Activated gamma-delta T cell (primary cell): ENCODE measurements around the gene ESR2.
"Not testable (repeated sequence)": the region's sequence is repeated elsewhere in the genome, so short reads cannot be mapped to it uniquely, and the experiment has no call there.

ENCODE experiments used
- DNase-seq: peaks from one replicate; lab custom pipeline; 2025; lab: John Stamatoyannopoulos, UW

Gene ESR2

DNA sequence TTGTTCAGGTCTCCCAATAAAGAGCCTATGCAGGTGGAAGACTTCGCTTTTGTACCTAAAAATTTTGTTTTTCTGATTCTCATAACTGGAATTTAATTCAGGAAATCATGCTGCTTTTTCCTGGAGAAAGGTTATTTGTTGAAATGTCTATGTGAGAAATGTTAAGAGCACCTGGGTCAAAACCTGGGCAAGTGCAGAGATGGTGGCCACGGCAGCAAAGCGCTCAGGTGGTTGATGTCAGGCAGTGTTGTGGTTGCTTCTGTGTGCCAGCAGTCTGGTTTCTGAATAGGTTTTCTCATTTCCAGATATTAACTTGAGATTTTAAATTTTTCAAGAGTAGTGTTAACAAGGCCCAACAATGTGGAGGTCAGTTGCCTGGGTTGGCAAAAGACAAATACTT lies 96.2 kb downstream of the ESR2 start:
- DNase-seq = no peak

DNA sequence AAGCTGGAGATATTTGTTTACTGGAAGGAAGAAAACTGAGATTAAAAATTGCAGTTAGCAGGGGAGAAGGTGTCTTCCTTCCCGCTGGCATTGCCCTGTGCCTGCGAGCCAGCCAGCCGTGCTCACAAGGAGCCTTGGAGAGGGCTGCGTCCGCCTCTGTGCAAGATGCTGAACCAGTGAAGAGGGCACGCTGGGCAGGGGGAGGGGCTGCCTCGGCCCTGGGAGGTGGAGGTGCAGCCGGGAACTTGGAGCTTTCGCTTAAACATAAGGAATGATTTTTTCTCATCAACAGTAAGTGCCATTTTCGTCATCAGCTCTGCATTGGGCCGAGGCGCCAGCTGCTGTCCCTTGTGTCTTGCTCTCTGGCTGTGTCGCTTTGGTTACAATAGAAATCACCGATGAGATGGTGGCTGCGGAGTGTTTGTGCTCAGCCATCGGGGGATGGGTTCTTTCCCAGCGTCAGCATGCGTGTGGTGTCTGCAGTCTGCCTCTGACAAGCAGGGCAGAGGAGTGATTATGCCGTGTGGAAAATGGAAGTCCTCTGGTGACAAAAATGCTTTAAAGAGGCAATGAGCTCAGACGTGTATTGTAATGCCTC lies 97.3 kb downstream of the ESR2 start:
- DNase-seq = no peak

- no peak for DNase-seq
Observed at GRCh38 chr14:64196056-64196455, 98.1 kb downstream of the ESR2 start.

DNA sequence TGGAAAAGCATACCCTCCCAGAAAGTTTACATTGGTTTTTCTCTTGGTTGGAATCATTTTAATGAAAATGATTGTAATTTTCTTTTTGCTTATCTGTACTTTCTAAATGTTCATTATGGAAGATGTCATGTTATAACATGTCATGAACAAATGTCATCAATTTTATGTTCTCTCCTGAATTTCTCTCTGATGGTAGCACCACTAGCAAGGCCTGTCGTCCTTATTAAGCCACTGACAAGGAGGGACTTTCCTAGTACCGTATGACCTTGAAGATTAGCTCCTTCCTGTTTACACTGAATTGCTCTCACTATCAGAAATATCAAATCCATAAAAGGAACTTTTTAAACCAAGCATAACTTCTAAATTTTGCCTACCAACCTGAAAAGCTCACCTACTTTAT lies 99.0 kb downstream of the ESR2 start:
- no peak for DNase-seq

DNA sequence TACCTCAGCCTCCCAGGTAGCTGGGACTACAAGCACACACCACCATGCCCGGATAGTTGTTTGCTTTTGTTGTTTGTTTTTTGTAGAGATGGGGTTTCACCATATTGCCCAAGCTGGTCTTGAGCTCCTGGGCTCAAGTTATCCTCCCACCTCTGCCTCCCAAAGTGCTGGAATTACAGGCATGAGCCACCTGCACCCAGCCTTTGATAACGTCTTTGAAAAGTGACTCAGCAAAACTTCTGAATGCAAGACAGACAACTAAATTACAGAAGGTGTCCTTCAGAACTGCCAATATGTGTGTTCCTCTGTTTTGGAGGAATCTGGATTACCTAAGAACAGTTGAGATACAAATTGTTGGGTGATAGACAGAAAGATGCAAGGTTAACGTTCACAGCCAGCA lies 99.8 kb downstream of the ESR2 start:
- no peak for DNase-seq

GRCh38 chr14:64193821-64194220 lies 100.3 kb downstream of the ESR2 start:
- no peak for DNase-seq

DNA sequence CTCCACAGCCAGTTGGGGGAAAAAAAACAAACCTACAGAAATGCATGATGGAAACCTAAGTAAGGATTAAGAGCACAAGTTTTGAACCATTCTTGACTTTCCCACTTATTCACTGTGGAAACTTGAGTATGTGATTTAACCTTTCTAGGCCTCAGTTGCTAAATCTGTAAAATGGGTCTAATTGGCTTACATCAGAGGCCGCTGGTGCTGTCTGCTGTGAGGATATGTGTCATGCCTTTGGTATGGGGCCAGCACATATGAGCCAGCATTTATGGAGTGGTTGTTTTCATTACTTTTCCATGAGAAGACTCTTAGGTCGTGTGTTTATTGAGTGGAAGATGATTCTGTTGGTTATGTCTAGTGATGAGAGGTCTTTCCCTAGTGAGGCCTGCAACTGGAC lies 102.4 kb downstream of the ESR2 start:
- DNase-seq = no peak

GRCh38 chr14:64190974-64191502 lies 103.1 kb downstream of the ESR2 start:
- DNase-seq = no peak

- no peak for DNase-seq
Observed at GRCh38 chr14:64187331-64187730, 106.8 kb downstream of the ESR2 start.

DNA sequence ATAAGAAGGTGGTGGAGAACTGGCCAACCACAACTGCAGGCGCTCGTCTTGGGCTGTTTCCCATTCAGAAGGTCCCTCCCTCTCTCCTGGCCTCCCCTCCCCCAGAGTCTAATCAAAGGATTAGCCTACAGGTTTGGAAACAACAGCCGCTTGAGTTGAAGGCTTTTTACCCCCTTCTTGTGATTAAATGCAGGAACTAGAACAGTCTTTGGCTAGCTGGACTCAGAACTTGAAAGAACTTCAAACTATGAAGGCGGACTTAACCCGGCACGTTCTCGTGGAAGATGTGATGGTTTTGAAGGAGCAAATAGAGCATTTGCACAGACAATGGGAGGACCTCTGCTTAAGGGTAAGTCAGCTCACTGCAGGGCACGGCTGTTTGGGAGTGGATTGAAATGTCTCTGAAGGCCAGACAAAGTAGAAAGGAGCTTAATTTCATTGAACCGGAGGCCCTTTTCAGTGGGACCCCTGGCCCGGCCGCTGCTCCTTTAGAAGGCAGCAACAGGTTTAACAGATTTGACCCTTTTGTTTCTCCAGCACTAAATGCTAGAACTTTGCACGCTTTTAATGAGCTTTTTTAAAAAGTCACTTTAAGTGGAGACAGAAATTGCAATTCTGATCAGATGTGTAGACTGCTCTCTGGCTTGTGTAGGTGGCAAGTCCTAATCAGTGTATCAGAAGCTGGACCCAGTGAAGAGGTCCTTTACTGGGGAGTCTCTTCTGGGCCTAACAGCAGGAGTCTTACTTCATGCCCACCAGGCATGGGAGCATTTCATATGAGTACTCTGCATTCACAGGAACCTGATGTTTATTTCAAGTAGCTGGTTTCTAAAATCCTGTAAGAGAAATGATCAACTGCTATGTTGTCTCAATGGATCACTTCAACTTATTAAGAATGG lies 107.7 kb downstream of the ESR2 start:
- DNase-seq = no peak

DNA sequence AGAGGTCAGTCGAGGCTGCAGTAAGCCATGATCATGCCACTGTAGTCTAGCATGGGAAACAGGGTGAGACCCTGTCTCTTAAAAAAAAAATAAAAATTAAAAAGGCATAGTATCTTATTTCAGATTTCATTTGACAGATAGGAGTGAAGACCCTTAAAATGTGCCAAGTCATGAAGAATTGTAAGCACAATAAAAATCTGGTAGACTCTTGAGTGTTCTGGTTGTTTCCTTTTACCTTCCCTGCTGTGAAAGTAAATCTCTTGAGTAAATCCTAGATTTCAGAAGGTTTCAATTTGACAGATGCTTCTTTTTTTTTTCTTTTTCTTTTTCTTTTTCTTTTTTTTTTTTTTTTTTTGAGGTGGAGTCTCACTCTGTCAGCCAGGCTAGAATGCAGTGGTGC lies 109.0 kb downstream of the ESR2 start:
- no peak for DNase-seq

DNA sequence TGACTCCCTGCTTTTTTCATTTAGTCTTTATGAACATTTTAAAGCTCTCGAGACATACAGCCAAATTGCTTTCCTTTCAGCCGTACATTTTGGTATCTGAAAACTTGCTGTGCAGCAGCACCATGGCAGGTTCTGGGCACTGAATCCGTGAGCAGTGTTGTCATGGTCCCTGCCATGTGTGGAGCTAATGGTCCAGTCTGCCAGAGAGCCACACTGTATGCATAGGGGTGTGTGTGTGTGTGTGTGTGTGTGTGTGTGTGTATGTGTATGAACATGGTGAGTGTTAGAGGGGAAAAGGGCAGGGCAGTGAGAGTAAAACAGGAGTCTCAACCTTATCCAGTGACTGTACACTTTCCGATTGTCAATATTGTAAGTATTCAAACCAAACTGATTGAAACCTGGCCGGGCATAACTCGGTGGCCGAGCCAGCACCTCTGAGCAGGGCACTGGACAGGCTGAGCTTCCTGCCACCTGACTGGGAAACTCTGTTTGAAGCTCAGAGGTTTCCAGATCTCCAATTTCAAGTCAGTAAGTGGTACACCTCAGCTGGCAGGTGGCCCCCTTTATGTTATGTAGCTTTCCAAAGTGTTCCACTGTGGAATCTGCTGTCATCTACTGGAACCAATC lies 110.0 kb downstream of the ESR2 start:
- DNase-seq = no peak

GRCh38 chr14:64182908-64183307 lies 111.3 kb downstream of the ESR2 start:
- not testable (repeated sequence) for DNase-seq

- DNase-seq = no peak
Observed at GRCh38 chr14:64178814-64179213, 115.4 kb downstream of the ESR2 start.

DNA sequence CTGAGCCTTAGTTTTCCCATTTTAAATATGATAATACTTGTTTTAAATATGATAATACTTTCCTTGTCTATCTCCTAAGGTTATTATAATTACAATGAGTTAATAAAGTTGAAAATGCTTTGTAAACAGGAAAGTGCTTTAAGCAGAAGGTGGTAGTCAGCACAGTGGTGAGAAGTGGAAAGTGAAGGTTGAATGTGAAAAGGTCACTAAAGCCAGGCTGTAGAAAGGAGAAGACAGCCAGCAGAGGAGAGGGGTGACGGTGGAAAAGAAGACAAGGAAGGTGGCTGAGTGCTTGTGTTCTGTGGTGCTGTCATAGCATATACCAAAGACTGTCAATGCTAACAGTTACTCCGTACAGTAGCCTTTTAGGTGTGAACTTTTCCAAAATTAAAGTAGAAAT lies 117.8 kb downstream of the ESR2 start:
- no peak for DNase-seq

GRCh38 chr14:64174922-64175782 lies 119.0 kb downstream of the ESR2 start:
- no peak for DNase-seq

DNA sequence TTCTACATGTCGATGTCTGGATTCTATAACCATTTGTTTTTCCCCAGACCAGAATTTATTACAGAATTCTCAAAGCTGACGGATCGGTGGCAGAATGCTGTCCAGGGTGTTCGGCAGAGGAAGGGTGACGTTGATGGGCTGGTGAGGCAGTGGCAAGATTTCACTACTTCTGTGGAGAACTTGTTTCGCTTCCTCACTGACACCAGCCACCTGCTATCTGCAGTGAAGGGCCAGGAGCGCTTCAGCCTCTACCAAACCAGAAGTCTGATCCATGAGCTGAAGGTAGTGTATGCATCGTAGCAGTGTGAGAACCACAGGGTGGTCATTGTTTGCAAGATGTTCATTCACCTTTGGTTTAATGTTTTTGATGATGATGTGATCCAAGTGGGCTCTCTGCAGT lies 124.0 kb downstream of the ESR2 start:
- no peak for DNase-seq

DNA sequence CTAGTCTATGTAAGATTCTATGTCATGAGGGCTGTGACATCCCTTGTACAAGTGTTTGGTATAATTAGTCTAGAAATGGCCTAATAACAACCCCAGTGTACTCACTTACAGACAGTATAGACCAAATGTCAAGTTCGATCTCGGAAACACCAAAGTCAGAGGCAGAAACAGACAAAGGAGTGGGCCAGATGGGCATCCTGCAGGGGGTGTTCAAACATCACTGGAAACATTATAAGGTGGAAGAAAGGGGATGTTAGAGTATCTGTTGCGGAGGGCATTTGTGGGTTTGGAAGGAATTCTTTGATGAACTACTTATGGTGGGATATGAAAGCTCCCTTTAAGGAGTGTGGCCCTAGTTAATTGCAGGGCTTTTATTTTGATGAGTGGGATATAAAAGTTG lies 134.6 kb downstream of the ESR2 start:
- no peak for DNase-seq

DNA sequence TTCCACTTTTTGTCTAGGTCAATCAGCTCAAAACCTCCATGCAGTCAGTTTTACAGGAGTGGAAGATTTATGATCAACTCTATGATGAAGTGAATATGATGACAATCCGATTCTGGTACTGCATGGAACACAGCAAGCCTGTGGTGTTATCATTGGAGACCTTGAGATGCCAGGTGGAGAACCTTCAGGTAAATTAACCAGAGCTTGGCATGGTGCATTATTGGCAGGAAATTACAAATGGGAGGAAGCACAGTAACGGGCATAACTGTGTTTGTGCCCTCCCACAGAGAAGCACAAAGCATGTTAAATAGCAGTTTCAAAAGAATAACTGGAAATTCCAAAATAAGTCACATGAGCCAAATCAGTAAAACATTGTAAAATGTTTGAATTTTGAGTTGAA lies 135.6 kb downstream of the ESR2 start:
- DNase-seq = no peak

GRCh38 chr14:64149921-64150320 lies 144.2 kb downstream of the ESR2 start:
- no peak for DNase-seq

GRCh38 chr14:64147126-64147790 lies 146.9 kb downstream of the ESR2 start:
- DNase-seq = no peak
